Effector memory CD8-positive, alpha-beta T cell (primary cell): Measurements from ENCODE around the gene LANCL3.

Experiments
- ATAC-seq: fragments of 150-1000 bp; cut with Tn5 transposase; replicated peaks from 2 replicates; pipeline ENCODE4 v1.10.0; 2021; ENCODE audit warnings: mild to moderate bottlenecking, moderate library complexity
- DNase-seq, 3 experiments: peaks; one replicate each; pipeline ENCODE4 v3.0.0; 2021
- H3K27ac Mint-ChIP-seq, 2 donors: one replicate each; pipeline ENCODE4 v1.8.0; 2022; ENCODE audit warnings: mild to moderate bottlenecking in 2 of 2, mixed read lengths in 2 of 2, moderate library complexity in 2 of 2
- H3K27me3 Mint-ChIP-seq, 2 donors: one replicate each; pipeline ENCODE4 v1.8.0; 2022; ENCODE audit warnings: mixed read lengths in 2 of 2
- H3K36me3 Mint-ChIP-seq: one replicate; pipeline ENCODE4 v1.8.0; 2022; ENCODE audit warnings: mild to moderate bottlenecking, moderate library complexity, mixed read lengths; ENCODE audit not compliant: insufficient read depth
- H3K4me1 Mint-ChIP-seq, 2 donors: one replicate each; pipeline ENCODE4 v1.8.0; 2022; ENCODE audit warnings: low read depth in 2 of 2, mixed read lengths in 2 of 2
- H3K4me3 Mint-ChIP-seq, 2 donors: one replicate each; pipeline ENCODE4 v1.8.0; 2022; ENCODE audit warnings: mild to moderate bottlenecking in 2 of 2, mixed read lengths in 2 of 2, moderate library complexity in 2 of 2
- H3K9me3 Mint-ChIP-seq, 2 donors: one replicate each; pipeline ENCODE4 v1.8.0; 2022; ENCODE audit warnings: mixed read lengths in 2 of 2

LANCL3 gene

DNA sequence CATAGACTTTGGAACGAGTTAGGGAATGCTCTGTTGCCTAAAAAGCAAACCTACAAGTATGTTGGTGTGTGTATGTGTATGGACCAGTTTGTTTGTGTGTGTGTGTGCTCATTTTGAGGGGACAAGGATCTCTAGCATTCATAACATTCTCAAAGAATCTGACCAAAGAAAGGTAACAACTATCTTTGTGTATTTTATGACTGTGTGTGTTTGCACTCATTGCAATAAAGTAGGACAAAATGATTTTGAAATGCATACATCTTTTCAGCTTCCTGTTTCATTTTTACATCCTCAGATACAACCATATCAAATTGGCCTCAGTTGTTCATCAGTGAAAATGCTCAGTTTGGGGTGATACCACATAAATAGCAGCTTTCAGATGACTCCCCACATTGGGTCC is 105.8 kb downstream of the LANCL3 start:
- Mint-ChIP-seq H3K4me1 (no peaks in the 10 kb centered on the region), H3K27ac (no peak overlapping the region), H3K9me3 (no peaks in the 10 kb centered on the region), H3K36me3 (no peaks in the 10 kb centered on the region), H3K27me3 (no peaks in the 10 kb centered on the region), H3K4me3 (no peak overlapping the region)
- ATAC-seq = no peak
- no peak for DNase-seq

DNA sequence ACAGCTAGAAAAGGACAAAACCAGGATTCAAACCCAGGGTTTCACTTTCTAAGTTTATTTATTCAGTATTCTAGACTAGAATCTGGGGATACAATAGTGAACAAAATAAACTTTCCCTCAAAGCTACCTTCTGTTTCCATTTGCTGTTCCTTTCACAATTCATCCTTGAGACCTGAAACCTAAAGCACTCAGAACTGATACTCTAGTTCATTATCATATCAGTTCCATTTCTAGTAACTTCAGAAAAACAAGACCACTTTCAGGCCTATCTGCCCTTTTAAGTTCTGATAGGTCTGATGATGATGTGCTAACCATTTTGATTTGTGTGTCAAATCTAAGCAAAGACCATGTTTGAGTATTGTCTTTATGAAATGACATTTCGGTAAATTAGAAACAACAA is 106.3 kb downstream of the LANCL3 start:
- no peak overlapping the region for H3K27ac Mint-ChIP-seq
- H3K4me1 Mint-ChIP-seq = no peaks in the 10 kb centered on the region
- no peaks in the 10 kb centered on the region for H3K36me3 Mint-ChIP-seq
- no peaks in the 10 kb centered on the region for H3K27me3 Mint-ChIP-seq
- DNase-seq (no peak), ATAC-seq (no peak)
- H3K4me3 Mint-ChIP-seq = no peak overlapping the region
- no peaks in the 10 kb centered on the region for H3K9me3 Mint-ChIP-seq

- Mint-ChIP-seq H3K36me3 (no peaks in the 10 kb centered on the region), H3K27me3 (no peaks in the 10 kb centered on the region), H3K4me1 (no peaks in the 10 kb centered on the region), H3K27ac (no peak overlapping the region), H3K9me3 (no peaks in the 10 kb centered on the region), H3K4me3 (no peak overlapping the region)
- ATAC-seq (no peak), DNase-seq (no peak)
Measured at GRCh38 chrX:37678574-37678973, 107.1 kb downstream of the LANCL3 start.

DNA sequence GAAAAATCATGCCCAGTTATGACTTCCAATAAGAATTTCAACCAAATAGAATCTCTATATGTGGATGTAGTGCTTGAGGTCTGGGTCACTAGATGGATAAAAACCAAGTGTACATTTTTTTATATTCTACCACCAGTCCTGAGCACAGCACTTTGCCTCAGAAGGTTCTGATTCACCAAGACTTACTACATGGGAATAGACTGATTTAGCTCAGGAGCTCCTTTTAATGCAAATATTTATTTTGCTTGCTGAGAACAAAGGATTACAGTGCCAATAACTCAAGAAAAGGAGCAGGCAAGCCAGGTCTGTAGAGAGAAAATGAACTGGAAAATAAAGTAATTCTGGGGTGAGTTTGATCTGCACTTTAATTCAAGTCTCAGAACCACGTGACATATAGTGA is 107.8 kb downstream of the LANCL3 start:
- no peaks in the 10 kb centered on the region for H3K4me1 Mint-ChIP-seq
- no peak overlapping the region for H3K27ac Mint-ChIP-seq
- no peaks in the 10 kb centered on the region for H3K9me3 Mint-ChIP-seq

DNA sequence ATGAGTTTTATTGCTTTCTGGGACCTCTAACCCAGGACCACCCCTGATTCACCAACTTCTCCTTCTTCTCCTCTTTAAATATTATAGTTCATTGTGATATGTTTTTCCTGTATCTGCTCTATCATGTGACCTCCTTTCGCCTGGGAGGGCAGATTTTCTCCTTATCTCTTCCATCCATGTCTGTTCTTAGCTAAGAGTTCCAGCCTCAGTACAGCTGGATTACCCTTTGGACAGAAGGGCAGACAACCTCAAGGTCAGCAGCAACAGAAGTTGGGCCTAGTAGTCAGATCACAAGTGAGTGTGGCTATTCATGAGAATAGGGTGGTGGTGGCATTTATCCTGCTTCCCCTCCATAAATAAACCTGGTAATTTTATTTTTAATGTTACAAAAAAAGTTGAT is 108.4 kb downstream of the LANCL3 start:
- DNase-seq = no peak
- no peak overlapping the region for H3K27ac Mint-ChIP-seq
- no peaks in the 10 kb centered on the region for H3K27me3 Mint-ChIP-seq
- ATAC-seq = no peak
- H3K4me3 Mint-ChIP-seq = no peak overlapping the region
- H3K4me1 Mint-ChIP-seq = no peaks in the 10 kb centered on the region
- no peaks in the 10 kb centered on the region for H3K36me3 Mint-ChIP-seq
- no peaks in the 10 kb centered on the region for H3K9me3 Mint-ChIP-seq

More for the DNA sequence above, 107.8 kb downstream of the LANCL3 start:
- DNase-seq (no peak), ATAC-seq (no peak)
- Mint-ChIP-seq H3K4me3 (no peak overlapping the region), H3K36me3 (no peaks in the 10 kb centered on the region), H3K27me3 (no peaks in the 10 kb centered on the region)

DNA sequence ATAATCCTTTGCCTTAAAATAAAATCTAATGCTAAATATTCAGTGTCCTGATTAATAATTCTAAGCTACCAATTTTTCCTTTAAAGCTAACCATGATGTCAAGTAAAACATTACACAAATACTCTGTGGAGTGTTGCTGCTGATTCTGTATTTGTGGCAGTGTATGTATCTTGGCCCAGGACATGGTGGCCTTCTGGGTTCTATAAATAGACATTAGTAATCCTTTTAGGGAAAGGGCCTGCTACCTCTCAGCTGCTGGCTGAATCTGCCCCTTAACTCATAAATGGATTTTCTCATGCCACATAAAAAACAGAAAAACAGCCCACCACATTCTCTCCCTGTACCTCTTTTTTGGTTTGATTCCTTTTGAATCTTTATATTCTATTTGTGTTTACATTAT is 113.0 kb downstream of the LANCL3 start:
- Mint-ChIP-seq H3K27ac (no peak overlapping the region), H3K36me3 (no peaks in the 10 kb centered on the region), H3K4me1 (no peaks in the 10 kb centered on the region), H3K27me3 (no peaks in the 10 kb centered on the region), H3K4me3 (peak overlapping the region in 1 of 2 donors; percentile 56), H3K9me3 (no peaks in the 10 kb centered on the region)
- ATAC-seq (no peak), DNase-seq (no peak)

- DNase-seq = no peak
- H3K36me3 Mint-ChIP-seq = no peaks in the 10 kb centered on the region
- ATAC-seq = no peak
- peak overlapping the region; percentile 53 to 56 for H3K4me3 Mint-ChIP-seq
- no peaks in the 10 kb centered on the region for H3K27me3 Mint-ChIP-seq
- no peak overlapping the region for H3K27ac Mint-ChIP-seq
- H3K9me3 Mint-ChIP-seq = no peaks in the 10 kb centered on the region
- H3K4me1 Mint-ChIP-seq = no peaks in the 10 kb centered on the region
Measured at GRCh38 chrX:37684973-37685372, 113.5 kb downstream of the LANCL3 start.

GRCh38 chrX:37685381-37686359 is 114.2 kb downstream of the LANCL3 start, which contains the start of gene XK:
Gene XK (plus strand): TSS chrX:37685791. CDS start chrX:37685962, 171 bp downstream.
- Mint-ChIP-seq H3K4me3 (peak within 1 kb of the TSS; percentile 63 to 77), H3K9me3 (no peaks in the 10 kb centered on the region), H3K27me3 (no peaks in the 10 kb centered on the region), H3K4me1 (no peaks in the 10 kb centered on the region), H3K36me3 (no peaks in the 10 kb centered on the region), H3K27ac (no peak within 1 kb of the TSS)
- peak; percentile 17 to 28 (median 22) for DNase-seq
- ATAC-seq = peak; percentile 91

GRCh38 chrX:37686369-37686995 is 115.0 kb downstream of the LANCL3 start:
- no peak overlapping the region for H3K27ac Mint-ChIP-seq
- H3K27me3 Mint-ChIP-seq = no peaks in the 10 kb centered on the region
- DNase-seq = no peak
- peak overlapping the region; percentile 63 to 77 for H3K4me3 Mint-ChIP-seq
- no peak for ATAC-seq
- no peaks in the 10 kb centered on the region for H3K4me1 Mint-ChIP-seq
- no peaks in the 10 kb centered on the region for H3K9me3 Mint-ChIP-seq
- no peaks in the 10 kb centered on the region for H3K36me3 Mint-ChIP-seq

DNA sequence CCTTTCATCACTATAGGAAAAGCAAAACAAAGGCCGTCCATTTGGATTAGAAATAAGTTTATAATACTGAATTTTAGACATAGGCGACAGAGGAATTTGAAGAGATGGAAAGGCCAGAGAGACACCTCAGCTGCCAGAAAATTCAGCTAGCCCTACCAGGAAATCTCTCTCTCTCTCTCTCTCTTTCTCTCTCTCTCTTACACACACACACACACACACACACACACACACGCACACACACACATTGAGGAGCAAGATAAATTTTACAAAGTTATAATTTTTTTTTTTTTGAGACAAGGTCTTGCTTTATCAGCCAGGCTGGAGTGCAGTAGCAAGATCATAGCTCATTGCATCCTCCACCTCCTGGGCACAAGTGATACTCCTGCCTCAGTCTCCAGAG is 115.5 kb downstream of the LANCL3 start:
- Mint-ChIP-seq H3K27ac (no peak overlapping the region), H3K36me3 (no peaks in the 10 kb centered on the region), H3K4me3 (no peak overlapping the region), H3K9me3 (no peaks in the 10 kb centered on the region), H3K27me3 (no peaks in the 10 kb centered on the region), H3K4me1 (no peaks in the 10 kb centered on the region)
- ATAC-seq (no peak), DNase-seq (no peak)

DNA sequence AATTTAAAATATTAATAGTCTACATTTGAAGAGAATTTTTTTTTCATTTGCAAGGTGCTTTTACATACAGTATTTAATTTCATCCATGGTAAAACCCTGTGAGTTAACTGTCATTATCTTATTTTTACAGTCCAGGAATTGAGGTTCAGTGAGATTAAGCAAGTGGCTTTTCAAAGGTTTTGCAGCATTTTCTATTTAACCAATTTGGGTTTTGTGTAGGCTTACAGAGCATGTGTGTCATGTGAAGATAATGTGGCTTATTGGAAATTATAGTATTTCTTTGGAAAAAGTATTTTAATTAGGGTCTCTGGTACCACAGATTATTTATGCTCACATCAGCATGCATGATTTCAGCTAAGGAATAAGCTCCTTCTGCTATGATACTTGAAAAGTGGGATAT is 118.7 kb downstream of the LANCL3 start:
- H3K4me1 Mint-ChIP-seq = no peaks in the 10 kb centered on the region
- no peak for DNase-seq
- no peak for ATAC-seq
- no peak overlapping the region for H3K4me3 Mint-ChIP-seq
- H3K27ac Mint-ChIP-seq = no peak overlapping the region
- no peaks in the 10 kb centered on the region for H3K27me3 Mint-ChIP-seq
- H3K36me3 Mint-ChIP-seq = no peaks in the 10 kb centered on the region
- H3K9me3 Mint-ChIP-seq = no peaks in the 10 kb centered on the region

GRCh38 chrX:37692918-37693317 is 121.5 kb downstream of the LANCL3 start:
- Mint-ChIP-seq H3K27me3 (no peaks in the 10 kb centered on the region), H3K27ac (no peak overlapping the region), H3K4me3 (no peak overlapping the region), H3K4me1 (no peaks in the 10 kb centered on the region), H3K9me3 (no peaks in the 10 kb centered on the region), H3K36me3 (no peaks in the 10 kb centered on the region)
- ATAC-seq (no peak), DNase-seq (no peak)

GRCh38 chrX:37697169-37697760 is 125.8 kb downstream of the LANCL3 start:
- no peaks in the 10 kb centered on the region for H3K4me1 Mint-ChIP-seq

GRCh38 chrX:37701588-37701987 is 130.1 kb downstream of the LANCL3 start:
- no peaks in the 10 kb centered on the region for H3K4me1 Mint-ChIP-seq
- no peaks in the 10 kb centered on the region for H3K9me3 Mint-ChIP-seq
- H3K4me3 Mint-ChIP-seq = no peak overlapping the region
- H3K27ac Mint-ChIP-seq = no peak overlapping the region
- ATAC-seq (no peak), DNase-seq (no peak)
- no peaks in the 10 kb centered on the region for H3K27me3 Mint-ChIP-seq
- no peaks in the 10 kb centered on the region for H3K36me3 Mint-ChIP-seq

More at GRCh38 chrX:37697169-37697760, 125.8 kb downstream of the LANCL3 start:
- DNase-seq (no peak), ATAC-seq (no peak)
- Mint-ChIP-seq H3K36me3 (no peaks in the 10 kb centered on the region), H3K27me3 (no peaks in the 10 kb centered on the region), H3K4me3 (no peak overlapping the region), H3K9me3 (no peaks in the 10 kb centered on the region), H3K27ac (no peak overlapping the region)
